ENCODE data around the gene RIC1. TPM values are rescaled to one million over a fixed set of nuclear protein-coding genes. Genes with fewer than 3 reads are reported as not detected.

The RIC1 gene
- total RNA-seq, 1 donor from 2014 or later, result 9.7 TPM

- no peak overlapping the region for H3K4me3 Mint-ChIP-seq (ENCODE audit: unreplicated experiment)
- no peak overlapping the region for H3K27ac Mint-ChIP-seq (ENCODE audit: unreplicated experiment)
- TF ChIP-seq CTCF (IDR thresholded peaks at IDR 0.05; ENCODE audit: partially characterized antibody, unreplicated experiment), result no peak
- H3K36me3 Mint-ChIP-seq (ENCODE audit: unreplicated experiment), result no peaks in the 10 kb centered on the region
- H3K4me1 Mint-ChIP-seq (ENCODE audit: low read depth, unreplicated experiment), result no peaks in the 10 kb centered on the region
- H3K27me3 Mint-ChIP-seq (ENCODE audit: unreplicated experiment), result no peaks in the 10 kb centered on the region
- H3K9me3 Mint-ChIP-seq (ENCODE audit: unreplicated experiment), result no peaks in the 10 kb centered on the region
- DNase-seq, result no peak
Observed at GRCh38 chr9:5698004-5698403, 69.1 kb downstream of the RIC1 start.

- no peak for TF ChIP-seq CTCF (IDR thresholded peaks at IDR 0.05; ENCODE audit: partially characterized antibody, unreplicated experiment)
- no peak overlapping the region for H3K4me3 Mint-ChIP-seq (ENCODE audit: unreplicated experiment)
- no peaks in the 10 kb centered on the region for H3K9me3 Mint-ChIP-seq (ENCODE audit: unreplicated experiment)
- H3K4me1 Mint-ChIP-seq (ENCODE audit: low read depth, unreplicated experiment), result no peaks in the 10 kb centered on the region
- no peaks in the 10 kb centered on the region for H3K36me3 Mint-ChIP-seq (ENCODE audit: unreplicated experiment)
- no peak overlapping the region for H3K27ac Mint-ChIP-seq (ENCODE audit: unreplicated experiment)
- DNase-seq, result no peak
- H3K27me3 Mint-ChIP-seq (ENCODE audit: unreplicated experiment), result no peaks in the 10 kb centered on the region
Observed at GRCh38 chr9:5698810-5699556, 70.1 kb downstream of the RIC1 start.

GRCh38 chr9:5708414-5708813 is 79.5 kb downstream of the RIC1 start:
- H3K4me1 Mint-ChIP-seq (ENCODE audit: low read depth, unreplicated experiment), result no peaks in the 10 kb centered on the region
- no peak for TF ChIP-seq CTCF (IDR thresholded peaks at IDR 0.05; ENCODE audit: partially characterized antibody, unreplicated experiment)
- H3K27me3 Mint-ChIP-seq (ENCODE audit: unreplicated experiment), result no peaks in the 10 kb centered on the region
- H3K9me3 Mint-ChIP-seq (ENCODE audit: unreplicated experiment), result no peaks in the 10 kb centered on the region
- H3K4me3 Mint-ChIP-seq (ENCODE audit: unreplicated experiment), result no peak overlapping the region
- H3K36me3 Mint-ChIP-seq (ENCODE audit: unreplicated experiment), result peaks cover 8% of the 10 kb centered on the region
- no peak overlapping the region for H3K27ac Mint-ChIP-seq (ENCODE audit: unreplicated experiment)
- DNase-seq, result no peak

GRCh38 chr9:5712651-5713390 is 83.9 kb downstream of the RIC1 start:
- no peaks in the 10 kb centered on the region for H3K4me1 Mint-ChIP-seq (ENCODE audit: low read depth, unreplicated experiment)
- no peak overlapping the region for H3K4me3 Mint-ChIP-seq (ENCODE audit: unreplicated experiment)
- H3K36me3 Mint-ChIP-seq (ENCODE audit: unreplicated experiment), result peaks cover 12% of the 10 kb centered on the region
- H3K27ac Mint-ChIP-seq (ENCODE audit: unreplicated experiment), result no peak overlapping the region
- no peaks in the 10 kb centered on the region for H3K27me3 Mint-ChIP-seq (ENCODE audit: unreplicated experiment)
- no peak for TF ChIP-seq CTCF (IDR thresholded peaks at IDR 0.05; ENCODE audit: partially characterized antibody, unreplicated experiment)
- no peak for DNase-seq
- H3K9me3 Mint-ChIP-seq (ENCODE audit: unreplicated experiment), result peaks cover 3% of the 10 kb centered on the region
